ENCODE results near the gene ALKBH2. TPM values are rescaled to one million over a fixed set of nuclear protein-coding genes. Genes with fewer than 3 reads are reported as not detected.
A peak's percentile ranks its signal among the peaks of the same experiment; 100 is the strongest.

The ALKBH2 gene
- polyA plus RNA-seq, 6 donors from 2014 or later, result 12.3 to 20.8 (median 17.7) TPM

GRCh38 chr12:109124878-109125648, 31.8 kb upstream of the ALKBH2 start:
- Mint-ChIP-seq H3K27ac (no peak overlapping the region), H3K4me1 (no peaks in the 10 kb centered on the region), H3K36me3 (no peaks in the 10 kb centered on the region), H3K27me3 (peaks cover 0 to 16% (median 7%) of the 10 kb centered on the region in 3 donors), H3K4me3 (no peak overlapping the region), H3K9me3 (no peaks in the 10 kb centered on the region)
- DNase-seq (no peak), ATAC-seq (ENCODE audit: low read depth in 2 of 2) (no peak)

- Mint-ChIP-seq H3K27ac (peak overlapping the region in 1 of 6 donors; percentile 41), H3K27me3 (peaks cover 0 to 11% (median 7%) of the 10 kb centered on the region in 3 donors), H3K9me3 (no peaks in the 10 kb centered on the region), H3K36me3 (no peaks in the 10 kb centered on the region), H3K4me3 (peak overlapping the region in 1 of 8 donors; percentile 42), H3K4me1 (no peaks in the 10 kb centered on the region)
- ATAC-seq (ENCODE audit: low read depth in 2 of 2) (no peak), DNase-seq (no peak)
Measured at GRCh38 chr12:109121346-109121880, 28.1 kb upstream of the ALKBH2 start.

- no peak for ATAC-seq (ENCODE audit: low read depth in 2 of 2)
- no peak for DNase-seq
- Mint-ChIP-seq H3K4me1 (peaks cover 0 to 7% (median 0%) of the 10 kb centered on the region in 3 donors), H3K9me3 (no peaks in the 10 kb centered on the region), H3K27me3 (peaks cover 0 to 5% (median under 1%) of the 10 kb centered on the region in 3 donors), H3K27ac (no peak overlapping the region), H3K36me3 (no peaks in the 10 kb centered on the region), H3K4me3 (no peak overlapping the region)
Measured at GRCh38 chr12:109120557-109120956, 27.3 kb upstream of the ALKBH2 start.

DNA sequence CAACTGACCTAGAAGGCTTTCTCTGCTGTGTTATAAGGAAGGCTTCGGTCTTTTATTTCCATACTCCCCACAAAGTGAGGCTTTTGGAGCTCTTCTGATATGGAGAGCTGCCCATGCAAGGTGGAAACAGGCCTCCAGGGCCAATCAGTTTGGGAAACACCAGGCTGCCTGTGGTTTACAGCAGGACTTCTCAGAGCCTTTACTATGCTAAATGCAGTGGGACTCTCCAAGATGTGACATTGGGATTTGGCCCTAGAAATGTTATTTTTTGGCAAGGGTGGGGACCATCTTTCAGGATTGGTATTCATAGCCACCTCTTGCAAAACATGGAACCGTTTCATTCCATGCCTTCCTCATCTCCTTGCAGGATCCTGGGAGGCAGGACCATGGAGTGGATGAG, 26.8 kb upstream of the ALKBH2 start:
- Mint-ChIP-seq H3K27ac (no peak overlapping the region), H3K9me3 (no peaks in the 10 kb centered on the region), H3K4me3 (no peak overlapping the region), H3K4me1 (peaks cover 0 to 7% (median 0%) of the 10 kb centered on the region in 3 donors), H3K27me3 (peaks cover 0 to 5% (median 0%) of the 10 kb centered on the region in 3 donors), H3K36me3 (no peaks in the 10 kb centered on the region)
- ATAC-seq (ENCODE audit: low read depth in 2 of 2), result no peak
- no peak for DNase-seq

GRCh38 chr12:109116611-109116949, 23.3 kb upstream of the ALKBH2 start:
- H3K27me3 Mint-ChIP-seq, result peaks cover 0 to 4% (median 0%) of the 10 kb centered on the region in 3 donors
- H3K36me3 Mint-ChIP-seq, result no peaks in the 10 kb centered on the region
- DNase-seq, result no peak
- H3K4me1 Mint-ChIP-seq, result peaks cover 0 to 11% (median 2%) of the 10 kb centered on the region in 3 donors
- H3K4me3 Mint-ChIP-seq, result no peak overlapping the region
- ATAC-seq (ENCODE audit: low read depth in 2 of 2), result no peak
- H3K9me3 Mint-ChIP-seq, result no peaks in the 10 kb centered on the region
- no peak overlapping the region for H3K27ac Mint-ChIP-seq

DNA sequence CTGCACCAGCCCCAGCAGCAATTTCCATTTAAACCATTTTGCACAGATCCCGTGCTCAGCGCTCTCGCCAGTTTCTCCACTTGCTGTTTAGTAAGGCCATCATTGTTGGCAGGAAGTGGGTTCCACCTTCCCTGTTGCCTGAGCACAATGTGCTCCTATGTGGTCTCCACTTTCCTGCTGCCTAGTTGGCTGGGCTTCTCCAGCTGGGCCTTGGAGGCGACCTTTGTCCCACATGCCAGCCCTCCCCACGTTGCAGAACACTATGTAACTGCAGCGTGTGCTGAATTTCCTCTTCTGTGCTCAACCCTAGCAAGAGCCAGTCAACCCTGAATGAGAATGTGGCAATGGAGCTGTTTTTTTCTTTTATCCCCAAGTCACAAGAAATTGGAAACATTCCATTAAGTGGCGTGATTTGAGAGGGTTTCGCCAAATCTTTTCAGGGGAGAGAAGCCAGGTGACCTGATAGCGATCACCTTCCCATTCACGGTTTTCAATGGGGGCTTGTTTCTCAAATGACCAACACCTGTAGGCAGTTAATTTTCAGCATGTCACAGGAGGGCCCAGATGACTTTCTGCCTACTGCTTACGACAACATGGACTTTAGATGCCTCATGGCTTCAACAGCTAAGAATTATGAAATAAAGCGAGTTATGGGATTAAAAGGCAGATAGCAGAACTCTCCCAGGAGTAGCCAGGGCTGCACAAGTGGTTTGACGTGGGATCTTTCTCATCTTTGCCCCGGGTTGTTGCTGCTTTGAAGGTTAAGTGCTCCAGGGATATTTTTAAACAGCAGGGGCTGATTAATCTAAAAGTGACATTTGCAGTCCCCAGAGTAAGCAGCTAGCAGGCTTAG, 22.7 kb upstream of the ALKBH2 start, which contains the start of gene ACACB:
Gene ACACB, plus strand, starts transcription at position 830 of the 853 bp plus-strand sequence. CDS start 22,819 bp downstream, outside the sequence.
- Mint-ChIP-seq H3K4me1 (peaks cover 0 to 16% (median 2%) of the 10 kb centered on the region in 3 donors), H3K9me3 (no peaks in the 10 kb centered on the region), H3K36me3 (no peaks in the 10 kb centered on the region), H3K27me3 (no peaks in the 10 kb centered on the region), H3K27ac (peak within 1 kb of the TSS in 1 of 6 donors; percentile 76), H3K4me3 (no peak within 1 kb of the TSS)
- DNase-seq (no peak), ATAC-seq (ENCODE audit: low read depth in 2 of 2) (no peak)

DNA sequence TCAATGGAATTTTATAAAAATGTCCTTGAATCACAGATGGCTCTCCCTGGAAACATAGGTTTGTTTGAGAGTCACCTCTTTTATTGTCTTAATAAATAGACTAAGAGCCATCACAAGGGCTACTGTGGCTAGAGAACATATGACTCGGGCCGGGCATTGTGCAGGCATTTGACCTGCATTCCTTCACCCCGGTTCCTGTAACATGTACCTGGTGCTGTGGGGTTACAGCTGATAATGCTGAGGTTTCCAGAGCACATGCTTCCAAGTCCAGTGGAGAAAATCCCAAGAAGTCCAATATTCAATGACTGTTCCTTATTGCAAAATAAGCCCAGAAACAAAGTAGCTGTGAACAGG, 22.1 kb upstream of the ALKBH2 start:
- peaks cover 0 to 16% (median 2%) of the 10 kb centered on the region in 3 donors for H3K4me1 Mint-ChIP-seq
- no peaks in the 10 kb centered on the region for H3K9me3 Mint-ChIP-seq
- DNase-seq (no peak), ATAC-seq (ENCODE audit: low read depth in 2 of 2) (no peak)
- H3K27me3 Mint-ChIP-seq, result no peaks in the 10 kb centered on the region
- H3K27ac Mint-ChIP-seq, result no peak overlapping the region
- H3K4me3 Mint-ChIP-seq, result no peak overlapping the region
- no peaks in the 10 kb centered on the region for H3K36me3 Mint-ChIP-seq

DNA sequence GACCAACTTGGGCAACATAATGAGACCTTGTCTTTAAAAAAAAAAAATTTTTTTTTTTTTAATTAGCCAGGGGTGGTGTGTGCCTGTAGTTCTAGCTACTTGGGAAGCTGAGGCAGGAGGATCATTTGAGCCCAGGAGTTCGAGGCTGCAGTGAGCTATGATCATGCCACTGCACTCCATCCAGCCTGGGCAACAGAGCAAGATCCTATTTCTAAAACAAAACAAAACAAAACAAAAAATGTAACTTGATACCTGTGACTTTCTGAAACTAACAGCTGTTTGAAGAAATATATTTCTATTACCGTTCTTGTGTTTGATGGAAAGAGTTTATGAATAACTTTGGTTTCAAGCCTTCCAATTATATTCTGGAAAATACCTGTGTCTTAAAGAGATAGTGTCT, 21.4 kb upstream of the ALKBH2 start:
- H3K36me3 Mint-ChIP-seq, result no peaks in the 10 kb centered on the region
- H3K4me1 Mint-ChIP-seq, result peaks cover 0 to 16% (median 2%) of the 10 kb centered on the region in 3 donors
- H3K27me3 Mint-ChIP-seq, result no peaks in the 10 kb centered on the region
- H3K27ac Mint-ChIP-seq, result no peak overlapping the region
- no peak overlapping the region for H3K4me3 Mint-ChIP-seq
- no peaks in the 10 kb centered on the region for H3K9me3 Mint-ChIP-seq
- no peak for DNase-seq
- ATAC-seq (ENCODE audit: low read depth in 2 of 2), result no peak

DNA sequence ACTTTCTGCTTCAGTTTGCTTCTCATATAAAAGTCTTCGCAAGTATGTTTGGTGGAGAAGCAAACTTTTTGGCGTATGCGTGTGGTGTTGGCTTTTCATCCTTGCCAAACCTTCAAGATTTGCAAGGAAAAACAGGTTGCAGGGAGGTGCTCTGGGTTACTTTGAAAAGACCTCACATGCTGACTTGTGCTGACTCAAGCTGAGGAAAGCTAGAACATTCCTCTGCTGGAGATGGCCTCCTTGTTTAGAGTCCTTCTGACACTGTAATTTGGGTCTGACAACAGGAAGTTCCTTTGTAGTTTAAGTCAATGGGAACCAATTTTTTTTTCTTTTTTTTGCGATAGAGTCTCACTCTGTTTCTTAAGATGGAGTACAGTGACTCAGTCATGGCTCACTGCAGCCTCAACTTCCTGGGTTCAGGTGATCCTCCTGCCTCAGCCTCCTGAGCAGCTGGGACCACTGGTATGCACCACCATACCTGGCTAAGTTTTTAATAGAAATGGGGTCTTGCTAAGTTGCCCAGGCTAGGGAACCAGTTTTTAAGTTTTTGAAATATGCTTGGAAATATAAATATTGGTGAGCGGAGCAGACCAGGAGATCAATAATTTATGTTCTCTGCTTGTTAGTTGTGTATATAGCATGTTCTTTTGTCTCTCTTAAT, 20.5 kb upstream of the ALKBH2 start:
- H3K27me3 Mint-ChIP-seq, result no peaks in the 10 kb centered on the region
- H3K9me3 Mint-ChIP-seq, result no peaks in the 10 kb centered on the region
- peaks cover 0 to 16% (median 2%) of the 10 kb centered on the region in 3 donors for H3K4me1 Mint-ChIP-seq
- ATAC-seq (ENCODE audit: low read depth in 2 of 2), result no peak
- no peak for DNase-seq
- peaks cover 0 to 4% of the 10 kb centered on the region in 2 donors for H3K36me3 Mint-ChIP-seq
- no peak overlapping the region for H3K27ac Mint-ChIP-seq
- no peak overlapping the region for H3K4me3 Mint-ChIP-seq

DNA sequence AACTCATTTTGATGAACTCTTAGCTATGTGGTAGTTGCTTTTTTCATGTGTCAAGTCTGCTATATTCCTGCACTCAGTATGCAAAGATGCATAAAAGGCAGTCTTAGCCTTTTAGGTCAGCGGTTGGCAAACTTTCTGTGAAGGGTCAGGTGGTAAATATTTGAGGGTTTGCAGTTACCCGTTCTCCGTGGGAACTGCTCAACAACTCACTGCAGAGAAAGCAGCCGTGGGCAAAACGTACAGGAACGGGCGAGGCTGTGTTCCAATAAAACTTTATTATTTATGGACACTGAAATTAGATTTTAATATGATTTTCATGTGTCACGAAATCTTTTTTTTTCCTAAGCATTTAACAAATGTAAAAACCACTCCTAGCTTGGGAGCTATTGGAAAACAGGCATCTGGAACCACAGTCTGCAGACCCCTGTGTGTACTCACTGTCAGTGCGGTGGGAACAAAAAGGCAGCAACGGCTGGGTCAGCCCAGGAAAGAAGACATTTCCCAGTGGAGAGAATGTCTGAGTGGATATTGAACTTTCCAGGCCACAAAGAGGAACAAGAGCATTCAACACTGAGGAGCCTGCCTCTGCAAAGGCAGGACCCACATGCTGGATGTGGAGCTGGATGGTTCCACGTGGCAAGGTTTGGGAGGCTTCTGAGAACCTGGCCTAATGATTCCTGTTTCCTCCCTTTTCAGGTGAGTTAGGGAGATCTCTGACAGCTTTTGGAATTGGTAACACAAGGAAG, 19.6 kb upstream of the ALKBH2 start:
- Mint-ChIP-seq H3K9me3 (no peaks in the 10 kb centered on the region), H3K27ac (peak overlapping the region in 1 of 6 donors; percentile 28), H3K4me3 (no peak overlapping the region), H3K36me3 (peaks cover 0 to 7% of the 10 kb centered on the region in 2 donors), H3K4me1 (peaks cover 0 to 16% (median 2%) of the 10 kb centered on the region in 3 donors), H3K27me3 (no peaks in the 10 kb centered on the region)
- ATAC-seq (ENCODE audit: low read depth in 2 of 2) (no peak), DNase-seq (no peak)

DNA sequence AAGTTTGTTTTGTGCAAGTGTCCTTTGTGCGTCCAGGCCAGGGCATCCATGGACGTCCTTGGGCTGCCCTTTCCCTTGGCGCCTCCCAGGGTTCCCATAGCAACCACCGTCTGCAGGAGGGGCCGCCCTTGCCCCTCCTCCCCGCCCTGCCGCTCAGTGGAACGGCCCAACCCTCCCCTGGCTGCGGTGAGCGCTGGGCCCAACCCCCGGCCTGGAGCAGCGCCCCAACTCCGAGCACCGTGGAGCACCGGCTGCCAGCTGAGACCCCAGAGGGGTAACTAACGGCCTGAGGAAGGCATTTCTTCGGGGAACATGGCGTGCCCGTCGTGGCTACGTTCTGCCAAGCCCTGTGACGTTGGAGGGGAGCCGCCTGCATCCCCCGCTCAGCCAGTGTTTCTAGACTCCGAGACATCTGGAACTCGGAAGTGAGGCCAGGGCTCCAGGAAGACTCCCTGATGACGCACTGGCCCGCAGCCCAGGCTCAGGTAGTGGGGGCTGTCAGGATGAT, 17.8 kb upstream of the ALKBH2 start:
- H3K27ac Mint-ChIP-seq, result peak overlapping the region in 3 of 6 donors; percentile 22 to 47 (median 41)
- H3K4me3 Mint-ChIP-seq, result peak overlapping the region; percentile 65 to 86 (median 78)
- peaks cover 0 to 14% (median 2%) of the 10 kb centered on the region in 3 donors for H3K4me1 Mint-ChIP-seq

GRCh38 chr12:109109746-109110350, 16.6 kb upstream of the ALKBH2 start:
- Mint-ChIP-seq H3K9me3 (no peaks in the 10 kb centered on the region), H3K36me3 (peaks cover 12 to 17% of the 10 kb centered on the region in 2 donors), H3K27ac (no peak overlapping the region), H3K4me1 (peaks cover 0 to 18% (median 2%) of the 10 kb centered on the region in 3 donors), H3K4me3 (peak overlapping the region in 2 of 8 donors; percentile 47 to 65), H3K27me3 (no peaks in the 10 kb centered on the region)
- ATAC-seq (ENCODE audit: low read depth in 2 of 2) (no peak), DNase-seq (no peak)

More for the DNA sequence above, 17.8 kb upstream of the ALKBH2 start:
- ATAC-seq (ENCODE audit: low read depth in 2 of 2) (peak; percentile 83 to 86), DNase-seq (peak; percentile 17)
- H3K27me3 Mint-ChIP-seq, result no peaks in the 10 kb centered on the region
- peaks cover 2 to 15% of the 10 kb centered on the region in 2 donors for H3K36me3 Mint-ChIP-seq
- no peaks in the 10 kb centered on the region for H3K9me3 Mint-ChIP-seq
